ENCODE data around the gene EDEM3. TPM values are rescaled to one million over a fixed set of nuclear protein-coding genes. Genes with fewer than 3 reads are reported as not detected.
A peak's percentile ranks its signal among the peaks of the same experiment; 100 is the strongest.

Gene EDEM3
- total and polyA plus RNA-seq, 9 of the 15 experiments (the other 6 are each of a cell fraction or from before 2014, with no cell fraction given) = 15.8 to 46.6 (median 28.0) TPM

- TF ChIP-seq MAFF (IDR thresholded peaks at IDR 0.05; ENCODE audit: low read length) = 0 out of 2 replicates have a peak, but pooled peaks have one; percentile 17
- TF ChIP-seq ZNF12 (CRISPR knock-in tag; IDR thresholded peaks at IDR 0.05) = no peak
- TF ChIP-seq PTBP1 (IDR thresholded peaks at IDR 0.05; ENCODE audit: low read depth, low read length) = no peak
- 0 out of 2 replicates have a peak, but pooled peaks have one; percentile 17 for TF ChIP-seq CGGBP1 (CRISPR knock-in tag; IDR thresholded peaks at IDR 0.05)
- 0 out of 2 replicates have a peak, but pooled peaks have one; percentile 52 for TF ChIP-seq GATAD2B (IDR thresholded peaks at IDR 0.05; ENCODE audit: borderline replicate concordance)
- TF ChIP-seq PHF8 (IDR thresholded peaks at IDR 0.05; ENCODE audit: borderline replicate concordance, low read length) = peak; percentile 47; the same call in 1 of the 2 replicates
- TF ChIP-seq MLLT1 (IDR thresholded peaks at IDR 0.05) = 0 out of 4 replicates have a peak, but pooled peaks of 1 of the 2 experiments have one; percentile 10
- TF ChIP-seq RCOR1 (IDR thresholded peaks at IDR 0.05; ENCODE audit: borderline replicate concordance in 1 of 2, low read depth in 2 of 2, low read length in 2 of 2) = peak in 1 of 2 experiments; percentile 31; a peak in 2 of 4 replicates
- TF ChIP-seq LEF1 (IDR thresholded peaks at IDR 0.05) = no peak
- TF ChIP-seq ZNF347 (CRISPR knock-in tag; IDR thresholded peaks at IDR 0.05; ENCODE audit: low read depth) = no peak
- no peak for TF ChIP-seq WHSC1 (IDR thresholded peaks at IDR 0.05; ENCODE audit: low read length)
- peak in 1 of 2 experiments; percentile 58; a peak in 3 of 4 replicates for TF ChIP-seq KDM1A (IDR thresholded peaks at IDR 0.05)
- no peak; the same call in 1 of the 2 replicates for TF ChIP-seq POLR2A (conservative IDR thresholded peaks at IDR 0.05)
- no peak for TF ChIP-seq ZBTB8A (IDR thresholded peaks at IDR 0.05; ENCODE audit: partially characterized antibody)
- TF ChIP-seq MBD1 (CRISPR knock-in tag; IDR thresholded peaks at IDR 0.05) = 0 out of 2 replicates have a peak, but pooled peaks have one; percentile 66
- no peak for TF ChIP-seq ZBTB26 (CRISPR knock-in tag; IDR thresholded peaks at IDR 0.05)
- TF ChIP-seq CCNT2 (IDR thresholded peaks at IDR 0.05; ENCODE audit: borderline replicate concordance, extremely low read depth, insufficient read length, low read depth, low read length) = no peak
- peak; percentile 90 for TF ChIP-seq L3MBTL2 (IDR thresholded peaks at IDR 0.05)
- TF ChIP-seq TRIM24 (IDR thresholded peaks at IDR 0.05) = peak in 1 of 2 experiments; percentile 26; a peak in 1 of 4 replicates
- no peak for TF ChIP-seq ETS2 (tag; IDR thresholded peaks at IDR 0.05; ENCODE audit: borderline replicate concordance, poor library complexity, severe bottlenecking)
- no peak for TF ChIP-seq HOMEZ (CRISPR knock-in tag; IDR thresholded peaks at IDR 0.05)
These were observed 788 bp upstream of the EDEM3 start (continued) for GRCh38 chr1:184755226-184756065.

Measured in K562 (cell line).